HepG2 (cell line): ENCODE data around the gene C20orf144. TPM values are rescaled to one million over a fixed set of nuclear protein-coding genes. Genes with fewer than 3 reads are reported as not detected.

Experiments
- ESRRA ChIP-seq: sonication (generic); formaldehyde crosslinking; IDR thresholded peaks from 2 replicates; pipeline ENCODE4 v1.5.1; 2020; ENCODE audit warnings: mild to moderate bottlenecking, low read depth, missing genetic modification reagents
- HNRNPLL ChIP-seq: fragments of 200-400 bp; formaldehyde crosslinking; IDR thresholded peaks from 2 replicates; pipeline ENCODE4 v1.6.1; 2017; ENCODE audit warnings: mild to moderate bottlenecking, low read depth, low read length; ENCODE audit not compliant: poor library complexity, severe bottlenecking
- IRF2 ChIP-seq: IDR thresholded peaks from 2 replicates; pipeline ENCODE4 v1.6.1; 2018; ENCODE audit warnings: missing genetic modification reagents, missing compliant biosample characterization
- KLF13 ChIP-seq: sonication (generic); formaldehyde crosslinking; IDR thresholded peaks from 2 replicates; pipeline ENCODE4 v1.4.0; 2020; ENCODE audit warnings: mild to moderate bottlenecking, missing genetic modification reagents
- NRL ChIP-seq: sonication (generic); formaldehyde crosslinking; IDR thresholded peaks from 2 replicates; pipeline ENCODE4 v1.5.0; 2020; ENCODE audit warnings: missing genetic modification reagents, mild to moderate bottlenecking, moderate library complexity, borderline replicate concordance
- PHF5A ChIP-seq: IDR thresholded peaks from one replicate; pipeline ENCODE4 v1.6.1; 2018; ENCODE audit warnings: low read depth, missing genetic modification reagents; ENCODE audit not compliant: unreplicated experiment
- POGZ ChIP-seq: sonication (generic); formaldehyde crosslinking; IDR thresholded peaks from 2 replicates; pipeline ENCODE4 v1.4.0; 2020; ENCODE audit warnings: mild to moderate bottlenecking, missing genetic modification reagents
- RBAK ChIP-seq: sonication (generic); formaldehyde crosslinking; IDR thresholded peaks from 2 replicates; pipeline ENCODE4 v1.5.1; 2020; ENCODE audit warnings: mild to moderate bottlenecking, missing genetic modification reagents
- RFXAP ChIP-seq: sonication (generic); formaldehyde crosslinking; IDR thresholded peaks from 2 replicates; pipeline ENCODE4 v1.4.0; 2020; ENCODE audit warnings: missing genetic modification reagents, borderline replicate concordance
- SAP130 ChIP-seq: IDR thresholded peaks from 2 replicates; pipeline ENCODE4 v1.6.1; 2016; ENCODE audit warnings: low read depth
- SP5 ChIP-seq: IDR thresholded peaks from 2 replicates; pipeline ENCODE4 v1.6.1; 2016; ENCODE audit warnings: low read depth, borderline replicate concordance
- SSRP1 ChIP-seq: IDR thresholded peaks from 2 replicates; pipeline ENCODE4 v1.6.1; 2016; ENCODE audit warnings: control low read depth
- TAF1 ChIP-seq: sonication (generic); formaldehyde crosslinking; IDR thresholded peaks from 2 replicates; pipeline ENCODE4 v1.4.0; 2020; ENCODE audit warnings: missing genetic modification reagents
- polyA plus RNA-seq, 8 experiments: library from polyadenylated mRNA; depleted of rRNA in 3 of 8; stranded (reverse) in 7 of 8; unstranded in 1 of 8; fragments of >200 nt; fragmentation: Illumina TruSeq in 4 of 8; extraction: Trizol in 4 of 8; gene quantifications; 2 replicates each; pipeline versions ENCODE4 v1.2.1 to v1.2.3, GENCODE V29; 2011 to 2016; ENCODE audit warnings: low read depth in 4 of 8, missing spikeins in 1 of 8, mixed read lengths in 1 of 8; ENCODE audit not compliant: insufficient read depth in 1 of 8
- total RNA-seq, 5 experiments: library from RNA; depleted of rRNA; stranded (reverse); fragments of >200 nt; fragmentation: Illumina TruSeq; extraction: Trizol; gene quantifications; 2 replicates each; pipeline ENCODE4 v1.2.3, GENCODE V29; 2016; ENCODE audit warnings: low read depth in 1 of 5
- TF ChIP-seq, protein P1 (sequence below): sonication (generic); formaldehyde crosslinking; IDR thresholded peaks from 2 replicates; pipeline ENCODE4 v1.8.1; 2023; ENCODE audit warnings: missing genetic modification reagents, inconsistent platforms, borderline replicate concordance
- TF ChIP-seq, protein P2 (sequence below): IDR thresholded peaks from 2 replicates; pipeline ENCODE4 v1.6.1; 2018; ENCODE audit warnings: missing genetic modification reagents
- TF ChIP-seq, protein P3 (sequence below): sonication (generic); formaldehyde crosslinking; IDR thresholded peaks from 2 replicates; pipeline ENCODE4 v1.5.0; 2020; ENCODE audit warnings: mild to moderate bottlenecking, missing genetic modification reagents
- TF ChIP-seq, protein P4 (sequence below): sonication (generic); formaldehyde crosslinking; IDR thresholded peaks from 2 replicates; pipeline ENCODE4 v1.4.0; 2020; ENCODE audit warnings: missing genetic modification reagents; ENCODE audit errors: not compliant biosample characterization
- TF ChIP-seq, protein P5 (sequence below): sonication (generic); formaldehyde crosslinking; IDR thresholded peaks from 2 replicates; pipeline ENCODE4 v1.4.0; 2020; ENCODE audit warnings: mild to moderate bottlenecking, missing genetic modification reagents

Gene C20orf144
- total and polyA plus RNA-seq, 2 of the 13 experiments (the other 11 are each of a cell fraction or from before 2014, with no cell fraction given), result 0.09 to 0.16 TPM

DNA sequence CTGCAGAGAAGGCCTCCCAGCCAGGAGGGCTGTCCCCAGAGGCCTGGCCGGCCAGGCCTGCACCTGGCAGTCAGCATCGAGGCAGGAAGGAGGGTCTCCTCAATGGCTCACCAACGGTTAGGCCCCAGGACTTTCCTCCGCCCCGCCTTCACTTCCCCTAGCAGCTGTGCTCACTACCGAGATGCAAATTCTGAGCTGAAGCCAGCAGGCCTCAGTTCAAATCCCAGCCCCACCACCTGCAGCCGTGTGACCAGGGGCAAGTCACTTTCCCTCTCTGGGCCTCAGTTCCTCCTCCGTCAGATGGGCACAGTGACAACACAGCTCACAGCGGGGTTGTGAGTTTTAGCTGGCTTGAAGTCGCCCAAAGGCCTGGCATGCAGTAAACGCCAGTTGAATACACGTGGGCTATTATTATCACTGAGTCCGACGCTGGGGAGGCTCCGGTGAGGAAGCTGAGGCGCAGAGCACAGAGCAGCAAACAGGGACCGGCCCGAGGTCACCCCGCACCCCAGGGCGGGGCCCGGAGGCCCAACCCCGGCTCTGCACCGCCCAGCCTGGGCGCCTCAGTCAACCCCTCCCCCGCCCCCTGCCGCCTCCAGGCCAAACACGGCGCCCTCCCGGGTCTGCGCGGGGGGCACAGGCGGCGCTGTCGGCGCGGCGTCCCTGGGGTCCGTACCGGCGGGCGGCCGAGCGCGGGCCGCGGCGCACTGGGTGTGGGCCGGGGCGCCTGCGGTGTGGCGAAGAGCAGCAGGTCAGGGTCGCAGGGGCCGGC, 23.4 kb downstream of the C20orf144 start (continued):
- TF ChIP-seq, protein P1, sequence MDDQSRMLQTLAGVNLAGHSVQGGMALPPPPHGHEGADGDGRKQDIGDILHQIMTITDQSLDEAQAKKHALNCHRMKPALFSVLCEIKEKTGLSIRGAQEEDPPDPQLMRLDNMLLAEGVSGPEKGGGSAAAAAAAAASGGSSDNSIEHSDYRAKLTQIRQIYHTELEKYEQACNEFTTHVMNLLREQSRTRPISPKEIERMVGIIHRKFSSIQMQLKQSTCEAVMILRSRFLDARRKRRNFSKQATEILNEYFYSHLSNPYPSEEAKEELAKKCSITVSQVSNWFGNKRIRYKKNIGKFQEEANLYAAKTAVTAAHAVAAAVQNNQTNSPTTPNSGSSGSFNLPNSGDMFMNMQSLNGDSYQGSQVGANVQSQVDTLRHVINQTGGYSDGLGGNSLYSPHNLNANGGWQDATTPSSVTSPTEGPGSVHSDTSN (CRISPR knock-in tag), result peak; percentile 83; the same call in 1 of the 2 replicates
- TF ChIP-seq SSRP1, result peak; percentile 80; the same call in 1 of the 2 replicates
- 0 out of 2 replicates have a peak, but pooled peaks have one; percentile 33 for TF ChIP-seq SP5 (CRISPR knock-in tag)
- TF ChIP-seq, protein P2, sequence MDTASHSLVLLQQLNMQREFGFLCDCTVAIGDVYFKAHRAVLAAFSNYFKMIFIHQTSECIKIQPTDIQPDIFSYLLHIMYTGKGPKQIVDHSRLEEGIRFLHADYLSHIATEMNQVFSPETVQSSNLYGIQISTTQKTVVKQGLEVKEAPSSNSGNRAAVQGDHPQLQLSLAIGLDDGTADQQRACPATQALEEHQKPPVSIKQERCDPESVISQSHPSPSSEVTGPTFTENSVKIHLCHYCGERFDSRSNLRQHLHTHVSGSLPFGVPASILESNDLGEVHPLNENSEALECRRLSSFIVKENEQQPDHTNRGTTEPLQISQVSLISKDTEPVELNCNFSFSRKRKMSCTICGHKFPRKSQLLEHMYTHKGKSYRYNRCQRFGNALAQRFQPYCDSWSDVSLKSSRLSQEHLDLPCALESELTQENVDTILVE (CRISPR knock-in tag), result peak; percentile 18; the same call in 1 of the 2 replicates
- 0 out of 2 replicates have a peak, but pooled peaks have one; percentile 31 for TF ChIP-seq ESRRA
- TF ChIP-seq, protein P3, sequence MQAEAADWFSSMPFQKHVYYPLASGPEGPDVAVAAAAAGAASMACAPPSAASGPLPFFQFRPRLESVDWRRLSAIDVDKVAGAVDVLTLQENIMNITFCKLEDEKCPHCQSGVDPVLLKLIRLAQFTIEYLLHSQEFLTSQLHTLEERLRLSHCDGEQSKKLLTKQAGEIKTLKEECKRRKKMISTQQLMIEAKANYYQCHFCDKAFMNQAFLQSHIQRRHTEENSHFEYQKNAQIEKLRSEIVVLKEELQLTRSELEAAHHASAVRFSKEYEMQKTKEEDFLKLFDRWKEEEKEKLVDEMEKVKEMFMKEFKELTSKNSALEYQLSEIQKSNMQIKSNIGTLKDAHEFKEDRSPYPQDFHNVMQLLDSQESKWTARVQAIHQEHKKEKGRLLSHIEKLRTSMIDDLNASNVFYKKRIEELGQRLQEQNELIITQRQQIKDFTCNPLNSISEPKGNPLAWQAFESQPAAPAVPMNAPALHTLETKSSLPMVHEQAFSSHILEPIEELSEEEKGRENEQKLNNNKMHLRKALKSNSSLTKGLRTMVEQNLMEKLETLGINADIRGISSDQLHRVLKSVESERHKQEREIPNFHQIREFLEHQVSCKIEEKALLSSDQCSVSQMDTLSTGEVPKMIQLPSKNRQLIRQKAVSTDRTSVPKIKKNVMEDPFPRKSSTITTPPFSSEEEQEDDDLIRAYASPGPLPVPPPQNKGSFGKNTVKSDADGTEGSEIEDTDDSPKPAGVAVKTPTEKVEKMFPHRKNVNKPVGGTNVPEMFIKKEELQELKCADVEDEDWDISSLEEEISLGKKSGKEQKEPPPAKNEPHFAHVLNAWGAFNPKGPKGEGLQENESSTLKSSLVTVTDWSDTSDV (CRISPR knock-in tag), result peak; percentile 92
- no peak for TF ChIP-seq POGZ (CRISPR knock-in tag)
- TF ChIP-seq, protein P4, sequence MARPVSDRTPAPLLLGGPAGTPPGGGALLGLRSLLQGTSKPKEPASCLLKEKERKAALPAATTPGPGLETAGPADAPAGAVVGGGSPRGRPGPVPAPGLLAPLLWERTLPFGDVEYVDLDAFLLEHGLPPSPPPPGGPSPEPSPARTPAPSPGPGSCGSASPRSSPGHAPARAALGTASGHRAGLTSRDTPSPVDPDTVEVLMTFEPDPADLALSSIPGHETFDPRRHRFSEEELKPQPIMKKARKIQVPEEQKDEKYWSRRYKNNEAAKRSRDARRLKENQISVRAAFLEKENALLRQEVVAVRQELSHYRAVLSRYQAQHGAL, result peak; percentile 74
- peak; percentile 86 for TF ChIP-seq NRL
- no peak for TF ChIP-seq RBAK (CRISPR knock-in tag)
- TF ChIP-seq, protein P5, sequence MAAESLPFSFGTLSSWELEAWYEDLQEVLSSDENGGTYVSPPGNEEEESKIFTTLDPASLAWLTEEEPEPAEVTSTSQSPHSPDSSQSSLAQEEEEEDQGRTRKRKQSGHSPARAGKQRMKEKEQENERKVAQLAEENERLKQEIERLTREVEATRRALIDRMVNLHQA (CRISPR knock-in tag), result no peak
- TF ChIP-seq RFXAP (CRISPR knock-in tag), result peak; percentile 92
- TF ChIP-seq KLF13 (CRISPR knock-in tag), result peak; percentile 94; the same call in 1 of the 2 replicates
- TF ChIP-seq SAP130, result peak; percentile 39; the same call in 1 of the 2 replicates
- peak; percentile 20 for TF ChIP-seq TAF1 (CRISPR knock-in tag)
- TF ChIP-seq IRF2, result no peak
- no peak for TF ChIP-seq PHF5A (CRISPR knock-in tag)
- TF ChIP-seq HNRNPLL, result peak; percentile 19
